HG03139 (cell line): ENCODE measurements around the gene KY.

Experiments used
- ATAC-seq: cut with Tn5 transposase; IDR thresholded peaks from one replicate; pipeline ENCODE4 v1.9.1; 2021; ENCODE audit not compliant: unreplicated experiment

The KY gene

GRCh38 chr3:134645515-134645914, 5.3 kb downstream of the KY start:
- no peak for ATAC-seq

GRCh38 chr3:134644731-134645514, 5.9 kb downstream of the KY start:
- no peak for ATAC-seq

GRCh38 chr3:134643150-134643675, 7.6 kb downstream of the KY start:
- no peak for ATAC-seq

- ATAC-seq = no peak
These were observed 8.2 kb downstream of the KY start for GRCh38 chr3:134642445-134643149.

GRCh38 chr3:134641671-134642300, 9.0 kb downstream of the KY start:
- ATAC-seq = no peak

- ATAC-seq = no peak
These were observed 9.9 kb downstream of the KY start for GRCh38 chr3:134640872-134641470.

- no peak for ATAC-seq
These were observed 10.4 kb downstream of the KY start for GRCh38 chr3:134640378-134640777.

- no peak for ATAC-seq
These were observed 12.3 kb downstream of the KY start for GRCh38 chr3:134638385-134639030.

- ATAC-seq = no peak
These were observed 14.4 kb downstream of the KY start for GRCh38 chr3:134636406-134636805.

GRCh38 chr3:134630506-134630905, 20.3 kb downstream of the KY start:
- no peak for ATAC-seq

- ATAC-seq = no peak
These were observed 21.9 kb downstream of the KY start for GRCh38 chr3:134628884-134629283.

- ATAC-seq = no peak
These were observed 23.0 kb downstream of the KY start for GRCh38 chr3:134627831-134628230.

GRCh38 chr3:134625885-134626741, 24.7 kb downstream of the KY start:
- ATAC-seq = no peak

- no peak for ATAC-seq
These were observed 25.4 kb downstream of the KY start for GRCh38 chr3:134625462-134625861.

- no peak for ATAC-seq
These were observed 26.1 kb downstream of the KY start for GRCh38 chr3:134624537-134625287.

- no peak for ATAC-seq
These were observed 27.1 kb downstream of the KY start for GRCh38 chr3:134623615-134624245.

- ATAC-seq = no peak
These were observed 27.9 kb downstream of the KY start for GRCh38 chr3:134622806-134623365.

GRCh38 chr3:134621854-134622253, 29.0 kb downstream of the KY start:
- no peak for ATAC-seq
